B cell (primary cell): ENCODE data around the gene HERC2. TPM values are rescaled to one million over a fixed set of nuclear protein-coding genes. Genes with fewer than 3 reads are reported as not detected.
"Not testable (repeated sequence)": the region's sequence is repeated elsewhere in the genome, so short reads cannot be mapped to it uniquely, and the experiment has no call there.

ENCODE experiments used
- ATAC-seq: fragments of 200-7000 bp; cut with Tn5 transposase; one replicate; pipeline ENCODE4 v1.10.0; 2021; ENCODE audit warnings: low read depth, mild to moderate bottlenecking, moderate number of reproducible peaks, moderate library complexity
- CTCF ChIA-PET: fragments of 350-600 bp; sonication (Branson Sonifier 250); formaldehyde crosslinking; loops from one replicate; lab custom pipeline; 2021; ENCODE audit warnings: antibody characterized with exemption, inconsistent platforms; lab: Charles Lee
- POLR2A ChIA-PET: fragments of 350-600 bp; sonication (Branson Sonifier 250); formaldehyde crosslinking; loops from one replicate; lab custom pipeline; 2021; ENCODE audit warnings: antibody characterized with exemption; lab: Charles Lee
- DNase-seq: peaks from one replicate; pipeline ENCODE4 v3.0.0; 2013
- H2AFZ ChIP-seq: 2 replicates; pipeline ENCODE4 v1.6.1; 2012; ENCODE audit warnings: mild to moderate bottlenecking, low read depth, low read length; ENCODE audit not compliant: insufficient read depth, poor library complexity, severe bottlenecking
- H3K27ac ChIP-seq, 2 donors: 1 replicate in 1 of 2; 2 replicates in 1 of 2; pipeline ENCODE4 v1.5.1; 2012 to 2013; ENCODE audit warnings: low read length in 2 of 2, mild to moderate bottlenecking in 2 of 2, moderate library complexity in 1 of 2
- H3K27me3 ChIP-seq, 4 experiments: fragments of 200-600 bp in 1 of 4; sonication (generic) in 1 of 4; replicated peaks in 1 of 4; 1 replicate in 2 of 4; 2 replicates in 2 of 4; pipeline versions ENCODE4 v1.6.1 to v1.7.0; 2013 to 2016; ENCODE audit warnings: low read length in 3 of 4, mild to moderate bottlenecking in 2 of 4, mixed read lengths in 1 of 4, moderate library complexity in 1 of 4; ENCODE audit not compliant: insufficient read depth in 4 of 4, control insufficient read depth in 3 of 4; ENCODE audit errors: control extremely low read depth in 1 of 4
- H3K36me3 ChIP-seq, 2 experiments: replicated peaks in 1 of 2; 1 replicate in 1 of 2; 2 replicates in 1 of 2; pipeline versions ENCODE4 v1.6.1 to v1.7.1; 2013; ENCODE audit warnings: low read length in 1 of 2; ENCODE audit not compliant: insufficient read depth in 2 of 2, control insufficient read depth in 1 of 2; ENCODE audit errors: control extremely low read depth in 1 of 2, extremely low read depth in 1 of 2
- H3K4me1 ChIP-seq, 2 donors: fragments of 200-600 bp in 1 of 2; sonication (generic) in 1 of 2; 1 replicate in 1 of 2; 2 replicates in 1 of 2; pipeline versions ENCODE4 v1.5.1 to v1.6.1; 2013 to 2017; ENCODE audit warnings: low read length in 2 of 2; ENCODE audit not compliant: control insufficient read depth in 2 of 2, insufficient read depth in 2 of 2
- H3K4me2 ChIP-seq: replicated peaks from 2 replicates; pipeline ENCODE3; 2012; ENCODE audit warnings: mild to moderate bottlenecking, low read depth, low read length; ENCODE audit not compliant: poor library complexity, severe bottlenecking
- H3K4me3 ChIP-seq, 5 experiments: fragments of 200-600 bp in 1 of 5; sonication (generic) in 1 of 5; 1 replicate in 3 of 5; 2 replicates in 2 of 5; pipeline versions ENCODE4 v1.5.1 to v1.7.0; 2011 to 2016; ENCODE audit warnings: low read length in 4 of 5, mild to moderate bottlenecking in 4 of 5, low read depth in 2 of 5, control low read depth in 1 of 5, moderate library complexity in 1 of 5; ENCODE audit not compliant: insufficient read depth in 1 of 5; ENCODE audit errors: control extremely low read depth in 1 of 5, extremely low read depth in 1 of 5
- H3K79me2 ChIP-seq: fragments of 200-600 bp; sonication (generic); one replicate; pipeline ENCODE4 v1.6.0; 2016; ENCODE audit warnings: low read length; ENCODE audit not compliant: control insufficient read depth, insufficient read depth
- H3K9ac ChIP-seq: fragments of 200-600 bp; sonication (generic); 2 replicates; pipeline ENCODE4 v1.6.1; 2017; ENCODE audit warnings: mild to moderate bottlenecking, low read length, moderate library complexity
- H3K9me3 ChIP-seq, 3 donors: one replicate each; pipeline versions ENCODE4 v1.6.1 to v1.7.1; 2013; ENCODE audit warnings: low read length in 2 of 3; ENCODE audit not compliant: control insufficient read depth in 2 of 3, insufficient read depth in 1 of 3; ENCODE audit errors: control extremely low read depth in 1 of 3
- H4K20me1 ChIP-seq: 2 replicates; pipeline ENCODE4 v1.6.0; 2012; ENCODE audit warnings: mild to moderate bottlenecking, low read length; ENCODE audit not compliant: insufficient read depth, control insufficient read depth, poor library complexity, severe bottlenecking
- H3K27ac Mint-ChIP-seq: one replicate; pipeline ENCODE4 v1.8.0; 2021; ENCODE audit warnings: mixed read lengths
- H3K27me3 Mint-ChIP-seq: one replicate; pipeline ENCODE4 v1.8.0; 2021; ENCODE audit warnings: mixed read lengths
- H3K4me1 Mint-ChIP-seq: one replicate; pipeline ENCODE4 v1.8.0; 2021; ENCODE audit warnings: mixed read lengths
- H3K4me3 Mint-ChIP-seq: one replicate; pipeline ENCODE4 v1.8.0; 2021; ENCODE audit warnings: mixed read lengths
- H3K9me3 Mint-ChIP-seq: one replicate; pipeline ENCODE4 v1.8.0; 2022; ENCODE audit warnings: mixed read lengths; ENCODE audit not compliant: insufficient read depth
- EZH2 ChIP-seq: IDR thresholded peaks from 2 replicates; pipeline ENCODE4 v1.6.1; 2012; ENCODE audit warnings: borderline replicate concordance, low read depth, mild to moderate bottlenecking, moderate library complexity, low read length; ENCODE audit not compliant: insufficient read depth, poor library complexity, severe bottlenecking
- WGBS: methylation state at CpG from one replicate; pipeline ENCODE4 v1.1.5; 2013; ENCODE audit warnings: missing lambda C conversion rate; ENCODE audit not compliant: insufficient coverage; 5-methylcytosine and 5-hydroxymethylcytosine counted together
- intact Hi-C: fragments of 100-400 bp; cut with micrococcal nuclease; formaldehyde crosslinking; loops from one replicate; pipeline ENCODE4 v1.10.0; 2022
- polyA plus RNA-seq: library from polyadenylated mRNA; depleted of rRNA; stranded (reverse); fragments of >200 nt; gene quantifications from 2 replicates; pipeline ENCODE4 v1.2.3, GENCODE V29; 2012
- total RNA-seq, 2 donors: library from RNA; stranded (reverse); fragments of 120-200 nt in 1 of 2; gene quantifications; 1 replicate in 1 of 2; 2 replicates in 1 of 2; pipeline versions ENCODE4 v1.2.3 to v1.2.4, GENCODE V29; 2013 to 2022

The HERC2 gene
- total and polyA plus RNA-seq, 2 donors (not counting 1 experiment from before 2014, with no cell fraction given), result 31.0 to 52.7 TPM

DNA sequence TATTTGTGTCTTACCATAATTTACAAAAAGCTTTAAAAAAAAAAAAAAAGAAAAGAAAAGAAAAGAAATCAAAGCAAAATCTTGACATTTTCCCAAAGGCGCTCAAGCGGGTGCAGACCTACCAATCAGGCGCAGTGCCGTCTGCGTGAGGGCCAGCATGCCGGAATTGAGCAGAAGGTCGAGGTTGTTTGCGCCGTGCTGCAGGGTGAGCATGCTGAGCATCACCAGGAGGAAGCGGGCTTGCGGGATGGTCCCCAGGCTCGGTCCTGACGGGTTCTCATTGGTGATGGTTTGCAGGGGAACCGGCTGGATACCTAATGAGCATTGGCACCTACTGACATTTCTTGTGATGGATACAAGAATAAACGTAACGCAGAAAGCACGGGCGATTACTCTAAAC lies 93.9 kb downstream of the HERC2 start:
- no peaks in the 10 kb centered on the region for H3K4me1 ChIP-seq
- H3K4me3 Mint-ChIP-seq, result no peak overlapping the region
- H3K4me1 Mint-ChIP-seq, result no peaks in the 10 kb centered on the region
- no peaks in the 10 kb centered on the region for H3K27me3 ChIP-seq
- intact Hi-C loops, result no loop called here
- ChIA-PET POLR2A (no interaction called here), CTCF (no interaction called here)
- H3K27ac Mint-ChIP-seq, result no peak overlapping the region
- no peak overlapping the region for H3K9ac ChIP-seq
- no peaks in the 10 kb centered on the region for H3K9me3 ChIP-seq
- H3K4me2 ChIP-seq, result no peak overlapping the region
- H4K20me1 ChIP-seq, result no peaks in the 10 kb centered on the region
- no peak overlapping the region for H3K4me3 ChIP-seq
- no peak for DNase-seq
- no peak for TF ChIP-seq EZH2
- no peaks in the 10 kb centered on the region for H3K79me2 ChIP-seq
- H3K27me3 Mint-ChIP-seq, result no peaks in the 10 kb centered on the region
- H3K9me3 Mint-ChIP-seq, result no peaks in the 10 kb centered on the region
- H3K36me3 ChIP-seq, result peaks cover 0 to 8% of the 10 kb centered on the region in 2 experiments
- H2AFZ ChIP-seq, result no peak overlapping the region
- 98% methylated on average over 17 of the region's 18 CpGs for WGBS
- ATAC-seq, result no peak
- no peak overlapping the region for H3K27ac ChIP-seq

DNA sequence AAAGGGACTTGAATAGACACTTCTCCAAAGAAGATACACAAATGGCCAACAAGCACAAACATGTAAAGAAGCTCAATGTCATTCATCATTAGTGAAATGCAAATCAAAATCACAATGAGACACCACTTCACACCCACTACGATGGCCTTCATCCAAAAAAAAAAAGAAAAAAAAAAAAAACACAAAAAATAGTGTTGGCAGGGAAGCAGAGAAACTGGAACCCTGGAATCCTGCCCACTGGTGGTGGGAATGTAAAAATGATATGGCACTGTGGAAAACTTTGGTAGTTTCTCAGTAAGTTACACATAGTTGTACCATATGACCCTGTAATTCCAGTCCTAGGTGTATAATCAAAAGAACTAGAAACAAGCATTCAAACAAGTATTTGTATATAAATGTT lies 94.7 kb downstream of the HERC2 start:
- H3K9me3 Mint-ChIP-seq, H3K9ac ChIP-seq, intact Hi-C loops, H3K27me3 Mint-ChIP-seq, H3K9me3 ChIP-seq, H3K4me1 Mint-ChIP-seq, H3K4me3 Mint-ChIP-seq, H2AFZ ChIP-seq, H3K27me3 ChIP-seq, DNase-seq, POLR2A ChIA-PET, H3K4me1 ChIP-seq, H3K27ac ChIP-seq, ATAC-seq, H4K20me1 ChIP-seq, H3K27ac Mint-ChIP-seq, H3K4me2 ChIP-seq, CTCF ChIA-PET, H3K79me2 ChIP-seq, H3K4me3 ChIP-seq, H3K36me3 ChIP-seq: not testable (repeated sequence)
- no CpG with 5 or more reads among the region's 1 CpG for WGBS

DNA sequence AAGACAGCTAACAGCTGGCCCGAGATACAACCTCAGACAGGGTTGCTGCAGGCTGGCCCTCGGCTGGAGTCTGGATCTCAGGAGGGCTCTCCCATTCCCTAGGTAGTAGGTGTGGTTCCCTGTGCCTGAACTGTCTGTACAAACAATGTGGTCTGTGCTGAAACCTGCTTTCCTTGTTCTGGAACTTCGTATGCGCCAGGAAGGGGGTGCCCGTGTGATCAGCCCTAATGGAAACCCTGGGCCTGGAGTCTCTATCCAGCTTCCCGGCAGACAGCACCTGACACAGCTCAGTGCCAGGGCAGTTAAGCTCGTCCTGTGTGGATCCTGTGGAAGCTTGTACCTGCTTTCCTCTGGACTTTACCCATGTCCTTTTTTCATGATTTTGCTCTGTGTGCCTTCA lies 99.4 kb downstream of the HERC2 start:
- H3K9me3 Mint-ChIP-seq, intact Hi-C loops, H3K9ac ChIP-seq, H3K27ac ChIP-seq, H3K79me2 ChIP-seq, DNase-seq, H3K4me1 ChIP-seq, H3K4me1 Mint-ChIP-seq, H3K9me3 ChIP-seq, H3K4me3 Mint-ChIP-seq, H2AFZ ChIP-seq, ATAC-seq, POLR2A ChIA-PET, H4K20me1 ChIP-seq, H3K27me3 ChIP-seq, CTCF ChIA-PET, H3K27me3 Mint-ChIP-seq, H3K27ac Mint-ChIP-seq, H3K4me2 ChIP-seq, H3K4me3 ChIP-seq: not testable (repeated sequence)
- 76% methylated on average over 5 of the region's 7 CpGs for WGBS
- peaks cover 3 to 18% of the 10 kb centered on the region in 2 experiments for H3K36me3 ChIP-seq

DNA sequence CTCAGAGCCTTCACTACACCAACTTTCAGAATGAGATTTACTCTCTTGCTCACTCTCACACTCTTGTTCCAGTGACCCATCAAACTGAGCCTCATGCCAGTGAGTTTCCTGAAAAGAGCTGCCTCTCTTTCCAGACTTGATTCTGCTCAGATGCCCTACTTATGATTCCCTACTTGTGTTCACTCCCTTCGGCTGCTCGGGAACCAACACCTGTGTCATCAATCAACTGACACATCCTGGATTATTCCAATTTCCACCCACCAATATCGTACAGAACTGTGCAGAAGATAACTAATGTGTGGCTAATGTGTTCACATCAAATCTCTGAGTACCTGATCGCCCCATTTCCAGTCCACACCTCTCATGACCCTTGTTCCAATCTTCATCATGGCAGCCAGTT lies 100.3 kb downstream of the HERC2 start:
- CTCF ChIA-PET, H3K27ac ChIP-seq, H3K4me1 ChIP-seq, H3K4me3 ChIP-seq, POLR2A ChIA-PET, H4K20me1 ChIP-seq, H3K27ac Mint-ChIP-seq, DNase-seq, H3K27me3 Mint-ChIP-seq, ATAC-seq, H3K4me3 Mint-ChIP-seq, H3K9me3 Mint-ChIP-seq, H3K4me1 Mint-ChIP-seq, H3K79me2 ChIP-seq, H3K9me3 ChIP-seq, intact Hi-C loops, H3K9ac ChIP-seq, H3K27me3 ChIP-seq, H2AFZ ChIP-seq, H3K4me2 ChIP-seq: not testable (repeated sequence)
- H3K36me3 ChIP-seq, result peaks cover 3 to 18% of the 10 kb centered on the region in 2 experiments
- WGBS, result 100% methylated on average over 1 of the region's 4 CpGs
